Bronchial epithelial cell (primary cell): Measurements from ENCODE around the gene FOXD1. TPM values are rescaled to one million over a fixed set of nuclear protein-coding genes. Genes with fewer than 3 reads are reported as not detected.
"Not testable (repeated sequence)": the region's sequence is repeated elsewhere in the genome, so short reads cannot be mapped to it uniquely, and the experiment has no call there.

ENCODE experiments used
- DNase-seq: peaks from one replicate; pipeline ENCODE4 v3.0.0-alpha.2; 2010; ENCODE audit warnings: low read depth
- FAIRE-seq: peaks from 2 replicates; lab custom pipeline; 2011; peaks lifted over from hg19 to GRCh38; lab: Jason Lieb, UNC
- H3K27me3 ChIP-seq: 2 replicates; pipeline ENCODE4 v1.5.1; 2011; ENCODE audit warnings: low read length; ENCODE audit not compliant: control insufficient read depth, insufficient read depth
- H3K36me3 ChIP-seq: 2 replicates; pipeline ENCODE4 v1.5.1; 2011; ENCODE audit warnings: low read length; ENCODE audit not compliant: control insufficient read depth, insufficient read depth
- H3K4me3 ChIP-seq: 2 replicates; pipeline ENCODE4 v1.5.1; 2011; ENCODE audit warnings: mild to moderate bottlenecking, low read depth, low read length, control low read depth
- total RNA-seq: library from RNA; depleted of rRNA; stranded (reverse); fragments of >200 nt; gene quantifications from 2 replicates; pipeline ENCODE4 v1.2.1, GENCODE V29; 2014
- TF ChIP-seq, protein P1 (sequence below): IDR thresholded peaks from 2 replicates; pipeline ENCODE4 v1.5.1; 2011; ENCODE audit warnings: mild to moderate bottlenecking, moderate library complexity, low read length, control low read depth, inconsistent platforms; ENCODE audit not compliant: insufficient read depth, severe bottlenecking

The FOXD1 gene
- total RNA-seq, 1 donor from 2014 or later: 3.4 TPM

DNA sequence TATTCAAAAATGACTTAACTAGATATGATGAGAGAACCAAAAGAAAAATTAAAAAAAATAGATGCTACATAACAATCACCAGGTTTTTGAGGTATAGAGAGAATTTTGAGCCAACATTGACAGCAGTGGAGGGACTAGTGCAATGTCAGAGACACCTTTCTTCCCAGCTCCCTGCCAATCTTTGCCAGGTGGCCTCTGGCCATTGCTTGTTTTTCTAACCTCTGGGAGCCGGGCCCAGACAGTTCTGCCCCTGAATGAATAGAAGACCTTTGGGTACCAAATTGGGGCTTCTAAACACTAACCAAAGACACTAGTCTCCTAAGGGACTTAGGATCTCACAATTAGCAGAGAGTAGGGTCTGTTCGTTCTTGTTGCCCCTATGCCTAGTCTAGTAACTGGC is 33.4 kb downstream of the FOXD1 start:
- FAIRE-seq (no peak), DNase-seq (no peak)
- Histone ChIP-seq H3K27me3 (peaks cover 10% of the 10 kb centered on the region), H3K4me3 (no peak overlapping the region), H3K36me3 (no peaks in the 10 kb centered on the region)
- TF ChIP-seq, protein P1, sequence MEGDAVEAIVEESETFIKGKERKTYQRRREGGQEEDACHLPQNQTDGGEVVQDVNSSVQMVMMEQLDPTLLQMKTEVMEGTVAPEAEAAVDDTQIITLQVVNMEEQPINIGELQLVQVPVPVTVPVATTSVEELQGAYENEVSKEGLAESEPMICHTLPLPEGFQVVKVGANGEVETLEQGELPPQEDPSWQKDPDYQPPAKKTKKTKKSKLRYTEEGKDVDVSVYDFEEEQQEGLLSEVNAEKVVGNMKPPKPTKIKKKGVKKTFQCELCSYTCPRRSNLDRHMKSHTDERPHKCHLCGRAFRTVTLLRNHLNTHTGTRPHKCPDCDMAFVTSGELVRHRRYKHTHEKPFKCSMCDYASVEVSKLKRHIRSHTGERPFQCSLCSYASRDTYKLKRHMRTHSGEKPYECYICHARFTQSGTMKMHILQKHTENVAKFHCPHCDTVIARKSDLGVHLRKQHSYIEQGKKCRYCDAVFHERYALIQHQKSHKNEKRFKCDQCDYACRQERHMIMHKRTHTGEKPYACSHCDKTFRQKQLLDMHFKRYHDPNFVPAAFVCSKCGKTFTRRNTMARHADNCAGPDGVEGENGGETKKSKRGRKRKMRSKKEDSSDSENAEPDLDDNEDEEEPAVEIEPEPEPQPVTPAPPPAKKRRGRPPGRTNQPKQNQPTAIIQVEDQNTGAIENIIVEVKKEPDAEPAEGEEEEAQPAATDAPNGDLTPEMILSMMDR: no peak

DNA sequence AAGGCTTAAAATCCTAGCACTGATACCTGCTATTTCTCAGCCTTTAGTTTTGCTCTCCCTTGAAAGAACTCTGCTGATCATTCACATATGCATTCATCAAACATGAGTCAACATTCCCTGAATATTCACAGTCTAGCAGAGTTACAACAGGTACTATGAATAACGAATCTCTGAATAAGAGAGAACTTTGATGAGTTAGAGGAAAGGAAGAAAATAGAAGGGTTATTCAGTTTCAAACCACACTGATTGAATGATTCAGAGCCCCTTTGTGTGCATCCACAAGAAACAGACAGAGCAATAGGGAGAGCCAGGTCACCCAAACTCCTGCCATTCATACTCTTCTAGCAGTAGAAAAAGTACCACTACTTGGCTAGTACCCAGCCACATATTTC is 36.0 kb downstream of the FOXD1 start:
- DNase-seq: peak; percentile 98
- H3K27me3 ChIP-seq: peaks cover 1% of the 10 kb centered on the region
- TF ChIP-seq, protein P1: no peak
- no peak overlapping the region for H3K4me3 ChIP-seq
- no peak for FAIRE-seq
- no peaks in the 10 kb centered on the region for H3K36me3 ChIP-seq

DNA sequence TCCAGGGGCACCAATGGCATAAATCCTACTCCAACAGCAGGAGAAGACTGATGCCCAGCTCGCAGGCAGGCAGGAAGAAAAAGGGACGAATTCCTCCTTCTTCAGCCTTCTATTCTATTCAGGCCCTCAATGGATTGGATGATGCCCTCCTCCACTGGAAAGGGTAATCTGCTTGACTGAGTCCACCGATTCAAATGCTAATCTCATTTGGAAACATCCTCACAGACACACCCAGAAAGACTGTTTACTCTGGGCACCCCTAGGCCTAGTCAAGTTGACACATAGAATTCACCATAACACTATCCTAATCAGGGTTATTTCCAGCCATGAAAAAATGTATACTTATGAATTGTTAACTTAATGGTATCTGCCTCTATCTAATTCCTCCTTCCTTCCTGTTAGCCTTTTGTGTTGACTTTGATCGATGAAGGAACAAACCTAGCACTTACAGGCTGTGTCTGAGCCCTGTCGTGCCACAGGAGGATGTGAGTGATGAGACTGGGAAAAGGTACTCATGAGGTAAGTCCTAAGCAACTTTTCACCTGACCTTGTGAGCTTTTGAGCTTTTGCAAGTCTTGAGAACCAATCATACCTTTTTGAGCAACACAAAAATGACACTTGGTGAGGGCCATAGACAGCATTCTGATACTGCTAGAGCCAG is 36.5 kb downstream of the FOXD1 start:
- Histone ChIP-seq H3K36me3 (no peaks in the 10 kb centered on the region), H3K4me3 (no peak overlapping the region), H3K27me3 (no peaks in the 10 kb centered on the region)
- no peak for DNase-seq
- TF ChIP-seq, protein P1: no peak
- FAIRE-seq: no peak

DNA sequence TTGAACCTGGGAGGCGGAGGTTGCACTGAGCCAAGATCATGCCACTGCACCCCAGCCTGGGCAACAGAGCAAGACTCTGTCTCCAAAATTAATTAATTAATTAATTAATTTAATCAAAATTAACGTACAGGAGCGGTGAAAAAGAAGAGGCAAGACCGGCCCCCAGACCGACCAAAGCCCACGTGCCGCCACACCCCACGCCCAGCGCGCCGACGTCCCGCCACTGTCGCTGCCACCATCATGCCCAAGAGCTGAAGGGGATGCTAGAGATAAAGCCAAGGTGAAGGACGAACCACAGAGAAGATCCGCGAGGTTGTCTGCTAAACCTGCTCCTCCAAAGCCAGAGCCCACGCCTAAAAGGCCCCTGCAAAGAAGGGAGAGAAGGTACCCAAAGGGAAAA is 38.6 kb downstream of the FOXD1 start:
- not testable (repeated sequence) for H3K4me3 ChIP-seq, H3K36me3 ChIP-seq, FAIRE-seq, DNase-seq, H3K27me3 ChIP-seq

DNA sequence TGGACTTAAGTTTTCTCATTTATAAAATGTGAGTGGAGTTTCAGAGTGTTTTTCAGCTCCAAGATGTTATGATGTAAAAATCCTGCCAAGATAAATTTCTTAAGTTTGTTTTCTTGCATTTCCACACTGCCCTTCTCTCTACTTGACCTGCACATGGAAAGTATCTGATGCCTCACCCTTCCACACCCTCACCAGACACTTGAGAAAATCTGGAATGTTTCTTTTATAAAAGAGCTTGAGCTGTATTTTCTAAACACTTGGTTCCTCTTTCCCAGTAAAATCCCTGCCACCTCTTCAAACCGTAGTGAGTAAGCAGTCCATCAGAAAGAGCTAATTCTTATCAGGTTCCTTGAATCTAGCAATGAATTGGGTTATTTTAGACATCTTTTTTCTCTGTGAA is 42.9 kb downstream of the FOXD1 start:
- FAIRE-seq (no peak), DNase-seq (no peak)
- no peaks in the 10 kb centered on the region for H3K27me3 ChIP-seq
- no peak overlapping the region for H3K4me3 ChIP-seq
- TF ChIP-seq, protein P1: no peak
- H3K36me3 ChIP-seq: no peaks in the 10 kb centered on the region

DNA sequence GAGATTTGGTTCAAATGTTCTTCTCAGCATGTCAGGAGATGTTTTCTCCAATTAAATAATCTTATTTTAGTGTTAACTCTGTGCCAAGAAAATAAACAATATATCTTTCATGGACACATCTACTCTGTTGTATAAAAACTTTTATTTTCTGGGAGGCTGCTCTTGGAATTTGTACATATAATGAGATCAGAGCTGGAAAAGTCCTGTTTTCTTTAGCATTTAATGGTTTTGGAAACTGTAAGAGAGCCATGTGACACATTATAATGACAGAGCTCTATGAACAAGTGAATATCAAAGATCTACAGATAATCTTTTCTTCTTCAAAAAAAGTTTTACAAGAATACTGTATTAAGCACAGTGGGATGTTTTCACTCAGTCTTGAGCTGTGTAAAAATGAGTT is 48.8 kb downstream of the FOXD1 start:
- FAIRE-seq (no peak), DNase-seq (no peak)
- TF ChIP-seq, protein P1: no peak
- Histone ChIP-seq H3K4me3 (no peak overlapping the region), H3K27me3 (no peaks in the 10 kb centered on the region), H3K36me3 (no peaks in the 10 kb centered on the region)

Other genes with a start within 250 kb of the FOXD1 start
- 227 and 244 TPM in 2 replicates for gene BTF3, start 49.7 kb upstream of the FOXD1 start, total RNA-seq
- gene ANKRA2, start 116.9 kb upstream of the FOXD1 start, total RNA-seq: 19.2 and 34.3 TPM in 2 replicates
- gene UTP15, start 117.0 kb upstream of the FOXD1 start, total RNA-seq: 23.6 and 45.0 TPM in 2 replicates
- gene ARHGEF28, start 177.4 kb upstream of the FOXD1 start, total RNA-seq: 37.4 and 44.7 TPM in 2 replicates